H1 (cell line): ENCODE data around the gene GATAD2B. TPM values are rescaled to one million over a fixed set of nuclear protein-coding genes. Genes with fewer than 3 reads are reported as not detected.

ENCODE experiments used
- CTCF ChIA-PET: fragments of 300-600 bp; sonication (Branson Sonifier 250); formaldehyde crosslinking; loops from one replicate; lab custom pipeline; 2021; ENCODE audit not compliant: partially characterized antibody; lab: Charles Lee
- POLR2A ChIA-PET: fragments of 300-600 bp; sonication (Branson Sonifier 250); formaldehyde crosslinking; loops from one replicate; lab custom pipeline; 2021; ENCODE audit warnings: inconsistent platforms; ENCODE audit not compliant: partially characterized antibody; lab: Charles Lee
- DNase-seq, 2 experiments: peaks; one replicate each; pipeline versions ENCODE4 v3.0.0 to v3.0.0-alpha.2; 2010 to 2022; ENCODE audit warnings: low spot score in 2 of 2, low read depth in 1 of 2, mixed read lengths in 1 of 2
- FAIRE-seq: peaks from 2 replicates; lab custom pipeline; 2011; peaks lifted over from hg19 to GRCh38; lab: Jason Lieb, UNC
- H2AFZ ChIP-seq: 2 replicates; pipeline ENCODE4 v1.8.1; 2012; ENCODE audit warnings: low read length, inconsistent platforms
- H2AK5ac ChIP-seq: 2 replicates; pipeline ENCODE4 v1.6.1; 2013; ENCODE audit warnings: low read depth, low read length
- H2BK120ac ChIP-seq: replicated peaks from 2 replicates; pipeline ENCODE3; 2013; ENCODE audit warnings: low read depth, low read length, inconsistent platforms
- H2BK12ac ChIP-seq: 2 replicates; pipeline ENCODE4 v1.6.1; 2013; ENCODE audit warnings: low read depth, low read length
- H2BK15ac ChIP-seq: 2 replicates; pipeline ENCODE4 v1.6.1; 2013; ENCODE audit warnings: low read length
- H2BK20ac ChIP-seq: 2 replicates; pipeline ENCODE4 v1.6.1; 2013; ENCODE audit warnings: low read length
- H2BK5ac ChIP-seq: 2 replicates; pipeline ENCODE4 v1.6.1; 2013; ENCODE audit warnings: low read depth, low read length
- H3K14ac ChIP-seq: 2 replicates; pipeline ENCODE4 v1.6.1; 2013; ENCODE audit warnings: inconsistent platforms; ENCODE audit not compliant: insufficient read length
- H3K18ac ChIP-seq: 2 replicates; pipeline ENCODE4 v1.6.1; 2013; ENCODE audit warnings: low read length; ENCODE audit errors: extremely low read depth
- H3K23ac ChIP-seq: 2 replicates; pipeline ENCODE4 v1.6.1; 2013; ENCODE audit warnings: inconsistent platforms; ENCODE audit not compliant: insufficient read length
- H3K23me2 ChIP-seq: 2 replicates; pipeline ENCODE4 v1.6.1; 2013; ENCODE audit warnings: low read depth, low read length
- H3K27ac ChIP-seq: 2 replicates; pipeline ENCODE4 v1.6.1; 2011; ENCODE audit warnings: low read depth, low read length, inconsistent platforms
- H3K27me3 ChIP-seq, 4 experiments: replicated peaks in 1 of 4; 1 replicate in 1 of 4; 2 replicates in 3 of 4; pipeline versions ENCODE4 v1.6.1 to v1.8.1; 2011 to 2013; ENCODE audit warnings: low read length in 3 of 4, mild to moderate bottlenecking in 3 of 4, inconsistent platforms in 2 of 4, mixed read lengths in 2 of 4, moderate library complexity in 1 of 4; ENCODE audit not compliant: control insufficient read depth in 3 of 4, insufficient read depth in 3 of 4; ENCODE audit errors: extremely low read depth in 1 of 4
- H3K36me3 ChIP-seq, 4 experiments: 2 replicates each; pipeline versions ENCODE4 v1.6.1 to v1.8.1; 2011 to 2013; ENCODE audit warnings: mild to moderate bottlenecking in 4 of 4, low read length in 3 of 4, moderate library complexity in 2 of 4, control low read depth in 1 of 4, inconsistent platforms in 1 of 4; ENCODE audit not compliant: insufficient read depth in 4 of 4, control insufficient read depth in 2 of 4
- H3K4ac ChIP-seq: replicated peaks from 2 replicates; pipeline ENCODE3; 2013; ENCODE audit warnings: low read length, low read depth, mixed read lengths, inconsistent platforms; ENCODE audit not compliant: insufficient read length
- H3K4me1 ChIP-seq, 4 experiments: replicated peaks in 1 of 4; 1 replicate in 1 of 4; 2 replicates in 3 of 4; pipeline versions ENCODE4 v1.6.1 to v1.8.1; 2011 to 2013; ENCODE audit warnings: low read length in 3 of 4, inconsistent platforms in 2 of 4, mixed read lengths in 1 of 4; ENCODE audit not compliant: insufficient read depth in 4 of 4, control insufficient read depth in 3 of 4
- H3K4me2 ChIP-seq, 2 experiments: 2 replicates each; pipeline versions ENCODE4 v1.6.1 to v1.8.1; 2011 to 2013; ENCODE audit warnings: low read depth in 2 of 2, low read length in 2 of 2, control low read depth in 1 of 2, inconsistent platforms in 1 of 2, mild to moderate bottlenecking in 1 of 2; ENCODE audit not compliant: insufficient read depth in 1 of 2
- H3K4me3 ChIP-seq, 4 experiments: fragments of 200-600, 300-600 bp in 1 of 4; sonication (generic), shearing (Covaris generic), sonication (Bioruptor Twin) in 1 of 4; 2 replicates each; pipeline versions ENCODE4 v1.5.1 to v1.8.1; 2011 to 2016; ENCODE audit warnings: low read length in 4 of 4, low read depth in 3 of 4, control low read depth in 2 of 4, inconsistent platforms in 2 of 4, mild to moderate bottlenecking in 2 of 4, mixed read lengths in 1 of 4, moderate library complexity in 1 of 4; ENCODE audit not compliant: insufficient read depth in 2 of 4; ENCODE audit errors: extremely low read depth in 1 of 4
- H3K56ac ChIP-seq: replicated peaks from 2 replicates; pipeline ENCODE3; 2013; ENCODE audit warnings: low read depth, mild to moderate bottlenecking, mixed read lengths, low read length, inconsistent platforms; ENCODE audit not compliant: insufficient read length
- H3K79me1 ChIP-seq: 2 replicates; pipeline ENCODE4 v1.6.1; 2013; ENCODE audit warnings: low read depth, low read length, control low read depth
- H3K79me2 ChIP-seq, 2 experiments: 2 replicates each; pipeline versions ENCODE4 v1.6.1 to v1.8.1; 2012 to 2013; ENCODE audit warnings: low read length in 2 of 2, mild to moderate bottlenecking in 2 of 2, inconsistent platforms in 1 of 2; ENCODE audit not compliant: insufficient read depth in 2 of 2, control insufficient read depth in 1 of 2
- H3K9ac ChIP-seq, 4 experiments: replicated peaks in 1 of 4; 1 replicate in 1 of 4; 2 replicates in 3 of 4; pipeline versions ENCODE4 v1.6.1 to v1.8.1; 2011 to 2013; ENCODE audit warnings: low read depth in 3 of 4, low read length in 3 of 4, control low read depth in 2 of 4, mild to moderate bottlenecking in 2 of 4, moderate library complexity in 2 of 4, inconsistent platforms in 1 of 4; ENCODE audit errors: extremely low read depth in 1 of 4
- H3K9me3 ChIP-seq, 2 experiments: 2 replicates each; pipeline versions ENCODE4 v1.6.1 to v1.8.1; 2012 to 2013; ENCODE audit warnings: mild to moderate bottlenecking in 2 of 2, moderate library complexity in 2 of 2, control low read depth in 1 of 2, inconsistent platforms in 1 of 2, low read depth in 1 of 2, low read length in 1 of 2, mixed read lengths in 1 of 2; ENCODE audit not compliant: insufficient read depth in 2 of 2
- H4K20me1 ChIP-seq, 2 experiments: replicated peaks in 1 of 2; 2 replicates each; pipeline versions ENCODE3 to v1.8.1; 2011 to 2013; ENCODE audit warnings: inconsistent platforms in 2 of 2, low read length in 2 of 2, mild to moderate bottlenecking in 1 of 2; ENCODE audit not compliant: insufficient read depth in 2 of 2, control insufficient read depth in 1 of 2
- H4K5ac ChIP-seq: 2 replicates; pipeline ENCODE4 v1.6.1; 2013; ENCODE audit warnings: low read length, low read depth, mixed read lengths, inconsistent platforms; ENCODE audit not compliant: insufficient read length
- H4K8ac ChIP-seq: 2 replicates; pipeline ENCODE4 v1.8.0; 2013; ENCODE audit warnings: mild to moderate bottlenecking, moderate library complexity, low read length, inconsistent platforms; ENCODE audit not compliant: insufficient read depth; ENCODE audit errors: extremely low read depth
- H4K91ac ChIP-seq: replicated peaks from 2 replicates; pipeline ENCODE3; 2013; ENCODE audit warnings: low read length, mixed read lengths, inconsistent platforms; ENCODE audit not compliant: insufficient read length
- WGBS, 2 experiments: shearing (Covaris generic) in 1 of 2; methylation state at CpG; one replicate each; pipeline versions ENCODE4 v1.1.6 to v1.1.7; 2013 to 2015; ENCODE audit warnings: low lambda C conversion rate in 2 of 2, mixed read lengths in 2 of 2, inconsistent platforms in 1 of 2, low coverage in 1 of 2, missing lambda C conversion rate in 1 of 2; ENCODE audit not compliant: insufficient replicate concordance in 2 of 2, insufficient coverage in 1 of 2, insufficient read length in 1 of 2; ENCODE audit errors: extremely low coverage in 1 of 2, missing lambda C conversion rate in 1 of 2; 5-methylcytosine and 5-hydroxymethylcytosine counted together
- polyA plus RNA-seq, 7 experiments: library from polyadenylated mRNA; depleted of rRNA in 3 of 7; stranded (reverse) in 5 of 7; unstranded in 2 of 7; fragments of >200 nt in 5 of 7; fragments of 200-250 nt in 2 of 7; gene quantifications; 1 replicate in 5 of 7; 2 replicates in 1 of 7; 4 replicates in 1 of 7; pipeline versions ENCODE4 v1.2.1 to v1.2.3, GENCODE V29; 2011 to 2013; ENCODE audit warnings: missing spikeins in 2 of 7, mixed read lengths in 2 of 7
- total RNA-seq: library from RNA; stranded (reverse); fragmentation: NEBNext Ultra II Directional; extraction: Animal tissue kit (Norgen Biotek cat#: 25700); gene quantifications from 2 replicates; pipeline ENCODE4 v1.2.1, GENCODE V29; 2021

The GATAD2B gene
- total and polyA plus RNA-seq, 2 of the 8 experiments (the other 6 are each of a cell fraction or from before 2014, with no cell fraction given): 8.4 to 39.1 TPM

DNA sequence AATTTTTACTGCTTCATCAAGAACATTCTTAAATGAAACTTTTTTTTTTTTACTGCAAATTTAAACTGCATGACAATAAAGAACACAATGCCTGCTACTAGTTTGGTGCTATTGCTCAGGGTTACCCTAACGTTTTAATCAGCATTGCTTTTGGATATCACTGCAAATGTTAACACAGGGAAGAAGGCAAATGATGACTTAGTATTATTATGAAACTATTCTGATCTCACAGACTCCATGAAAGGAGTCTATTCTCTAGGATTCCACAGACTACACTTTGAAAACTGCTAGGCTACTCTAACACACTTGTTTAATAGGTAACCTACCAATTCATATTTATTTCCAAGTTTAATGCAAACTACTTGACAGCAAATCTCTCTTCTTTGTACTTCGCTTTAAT is 49.8 kb downstream of the GATAD2B start:
- no peak overlapping the region for H2BK15ac ChIP-seq
- no peak overlapping the region for H2BK120ac ChIP-seq
- ChIA-PET CTCF (no interaction called here), POLR2A (interaction anchor here (0.9 to 1.6 kb wide), 2 partner anchors 51 to 118 kb away, joined by 3 read pairs; partner anchors contain the start of gene RPS27)
- no peak overlapping the region for H2BK20ac ChIP-seq
- 0 out of 7 replicates have a peak overlapping the region, but pooled peaks of 1 of the 4 experiments have one; percentile 40 for H3K9ac ChIP-seq
- H3K36me3 ChIP-seq: peaks cover 0 to 5% (median 2%) of the 10 kb centered on the region in 4 experiments; a peak in 2 of 8 replicates
- peaks cover 2 to 6% (median 4%) of the 10 kb centered on the region in 4 experiments; a peak in 5 of 7 replicates for H3K4me1 ChIP-seq
- no peak overlapping the region for H3K4me2 ChIP-seq
- no peak overlapping the region for H2AFZ ChIP-seq
- H3K27me3 ChIP-seq: no peaks in the 10 kb centered on the region
- no peak overlapping the region for H3K23ac ChIP-seq
- 74% methylated on average over 2 of the region's 2 CpGs; no CpG with 5 or more reads in 1 of the 2 experiments for WGBS, 2 experiments
- no peak overlapping the region for H3K18ac ChIP-seq
- H3K23me2 ChIP-seq: no peaks in the 10 kb centered on the region
- H3K9me3 ChIP-seq: no peaks in the 10 kb centered on the region
- no peak overlapping the region for H3K14ac ChIP-seq
- no peak overlapping the region for H2AK5ac ChIP-seq
- H3K4me3 ChIP-seq: no peak overlapping the region
- H3K27ac ChIP-seq: no peak overlapping the region
- H4K91ac ChIP-seq: no peak overlapping the region
- peaks cover 0 to 81% of the 10 kb centered on the region in 2 experiments; a peak in 2 of 4 replicates for H3K79me2 ChIP-seq
- peaks cover 8% of the 10 kb centered on the region for H3K79me1 ChIP-seq
- no peak overlapping the region for H4K8ac ChIP-seq
- H2BK12ac ChIP-seq: no peak overlapping the region
- no peak overlapping the region for H4K5ac ChIP-seq
- H3K4ac ChIP-seq: no peak overlapping the region
- H3K56ac ChIP-seq: no peak overlapping the region
- no peak for DNase-seq
- no peak for FAIRE-seq
- peaks cover 4 to 8% of the 10 kb centered on the region in 2 experiments for H4K20me1 ChIP-seq
- H2BK5ac ChIP-seq: no peak overlapping the region
